NCI-H345 treated with DMSO at 0.1 percent for 48 hours (cell line): Measurements from ENCODE around the gene MBOAT1.
A peak's percentile ranks its signal among the peaks of the same experiment; 100 is the strongest.

Source experiments
- DNase-seq: peaks from one replicate; lab custom pipeline; 2025; ENCODE audit not compliant: unreplicated experiment; lab: John Stamatoyannopoulos, UW

MBOAT1 gene

GRCh38 chr6:20112241-20112640 is 100.0 kb downstream of the MBOAT1 start:
- DNase-seq: no peak

GRCh38 chr6:20110478-20110877 is 101.8 kb downstream of the MBOAT1 start:
- DNase-seq: no peak

- no peak for DNase-seq
Observed at GRCh38 chr6:20109526-20109925, 102.7 kb downstream of the MBOAT1 start.

- DNase-seq: no peak
Observed at GRCh38 chr6:20105838-20106237, 106.4 kb downstream of the MBOAT1 start.

GRCh38 chr6:20104696-20105095 is 107.6 kb downstream of the MBOAT1 start:
- DNase-seq: no peak

GRCh38 chr6:20102397-20103073 is 109.7 kb downstream of the MBOAT1 start:
- no peak for DNase-seq

- no peak for DNase-seq
Observed at GRCh38 chr6:20099156-20099555, 113.1 kb downstream of the MBOAT1 start.

- no peak for DNase-seq
Observed at GRCh38 chr6:20098267-20098876, 113.9 kb downstream of the MBOAT1 start.

- DNase-seq: no peak
Observed at GRCh38 chr6:20096536-20096935, 115.7 kb downstream of the MBOAT1 start.

- DNase-seq: no peak
Observed at GRCh38 chr6:20095436-20095835, 116.8 kb downstream of the MBOAT1 start.

- peak; percentile 41 for DNase-seq
Observed at GRCh38 chr6:20092071-20092566, 120.2 kb downstream of the MBOAT1 start.

GRCh38 chr6:20086992-20087391 is 125.3 kb downstream of the MBOAT1 start:
- DNase-seq: no peak

GRCh38 chr6:20085817-20086216 is 126.5 kb downstream of the MBOAT1 start:
- no peak for DNase-seq

- no peak for DNase-seq
Observed at GRCh38 chr6:20084411-20084810, 127.9 kb downstream of the MBOAT1 start.

GRCh38 chr6:20071998-20072397 is 140.3 kb downstream of the MBOAT1 start:
- no peak for DNase-seq

GRCh38 chr6:20070047-20070446 is 142.2 kb downstream of the MBOAT1 start:
- DNase-seq: no peak

- DNase-seq: no peak
Observed at GRCh38 chr6:20069021-20069522, 143.2 kb downstream of the MBOAT1 start.

GRCh38 chr6:20068421-20068988 is 143.8 kb downstream of the MBOAT1 start:
- no peak for DNase-seq

GRCh38 chr6:20061952-20062351 is 150.3 kb downstream of the MBOAT1 start:
- no peak for DNase-seq

GRCh38 chr6:20060252-20060651 is 152.0 kb downstream of the MBOAT1 start:
- DNase-seq: no peak

GRCh38 chr6:20058912-20059311 is 153.4 kb downstream of the MBOAT1 start:
- DNase-seq: no peak
